ENCODE data around the gene HP1BP3. TPM values are rescaled to one million over a fixed set of nuclear protein-coding genes. Genes with fewer than 3 reads are reported as not detected.

The HP1BP3 gene
- total and polyA plus RNA-seq, 7 donors = 54.6 to 269 (median 158) TPM

DNA sequence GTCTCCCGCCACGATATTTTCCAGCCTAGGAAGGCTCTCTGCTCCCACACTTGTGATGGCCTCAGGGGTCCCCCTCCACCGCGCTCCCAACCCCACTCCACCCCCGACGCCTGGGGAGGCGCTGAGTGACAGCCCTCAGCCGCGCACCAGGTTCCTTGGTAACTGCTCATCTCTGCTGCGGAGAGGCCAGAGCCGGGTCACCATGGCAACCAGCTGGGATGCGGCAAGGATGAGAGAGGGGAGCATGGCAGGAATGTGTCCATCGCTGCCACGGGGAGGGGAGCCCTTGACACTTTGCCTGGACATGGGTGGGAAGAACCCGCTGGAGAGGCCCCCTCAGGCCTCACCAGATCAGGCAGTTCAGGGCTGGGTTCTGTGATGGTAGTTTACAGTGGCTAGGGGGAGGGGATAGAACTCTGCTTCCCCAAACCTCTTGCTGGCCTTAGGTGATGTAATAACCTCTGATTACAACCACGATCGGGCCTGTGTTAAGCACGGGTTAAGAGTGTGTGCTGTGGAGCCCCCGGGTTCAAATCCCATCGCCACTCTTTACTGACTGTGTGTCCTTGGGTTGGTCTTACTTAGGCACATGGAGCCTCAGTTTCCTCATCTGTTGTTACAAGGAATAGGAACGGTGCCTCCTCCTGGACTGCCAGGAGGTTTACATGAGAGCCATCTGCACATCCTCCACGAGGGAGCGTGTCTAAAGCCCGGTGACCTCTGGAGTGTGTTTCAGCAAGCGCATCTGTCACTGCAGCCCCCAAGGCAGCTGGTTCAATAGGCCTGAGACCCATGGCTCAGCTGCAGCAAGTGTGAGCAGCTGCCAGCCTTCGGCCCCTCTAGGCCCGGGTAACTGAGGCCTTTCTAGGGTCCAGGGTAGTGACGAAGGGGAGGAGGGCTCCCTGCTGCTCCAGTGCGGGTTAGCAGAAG is 75.6 kb downstream of the HP1BP3 start:
- WGBS, 2 donors = 81 to 84% methylated on average over 29 of the region's 29 CpGs
- no peak overlapping the region for H3K4me3 ChIP-seq
- TF ChIP-seq POLR2A (IDR thresholded peaks at IDR 0.05) = no peak
- TF ChIP-seq POLR2AphosphoS5 (IDR thresholded peaks at IDR 0.05) = no peak
- TF ChIP-seq, protein P1, sequence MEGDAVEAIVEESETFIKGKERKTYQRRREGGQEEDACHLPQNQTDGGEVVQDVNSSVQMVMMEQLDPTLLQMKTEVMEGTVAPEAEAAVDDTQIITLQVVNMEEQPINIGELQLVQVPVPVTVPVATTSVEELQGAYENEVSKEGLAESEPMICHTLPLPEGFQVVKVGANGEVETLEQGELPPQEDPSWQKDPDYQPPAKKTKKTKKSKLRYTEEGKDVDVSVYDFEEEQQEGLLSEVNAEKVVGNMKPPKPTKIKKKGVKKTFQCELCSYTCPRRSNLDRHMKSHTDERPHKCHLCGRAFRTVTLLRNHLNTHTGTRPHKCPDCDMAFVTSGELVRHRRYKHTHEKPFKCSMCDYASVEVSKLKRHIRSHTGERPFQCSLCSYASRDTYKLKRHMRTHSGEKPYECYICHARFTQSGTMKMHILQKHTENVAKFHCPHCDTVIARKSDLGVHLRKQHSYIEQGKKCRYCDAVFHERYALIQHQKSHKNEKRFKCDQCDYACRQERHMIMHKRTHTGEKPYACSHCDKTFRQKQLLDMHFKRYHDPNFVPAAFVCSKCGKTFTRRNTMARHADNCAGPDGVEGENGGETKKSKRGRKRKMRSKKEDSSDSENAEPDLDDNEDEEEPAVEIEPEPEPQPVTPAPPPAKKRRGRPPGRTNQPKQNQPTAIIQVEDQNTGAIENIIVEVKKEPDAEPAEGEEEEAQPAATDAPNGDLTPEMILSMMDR (IDR thresholded peaks at IDR 0.05) = no peak
- TF ChIP-seq EP300 (IDR thresholded peaks at IDR 0.05) = no peak
- intact Hi-C loops (cut with DNase I) = no loop called here
- no peaks in the 10 kb centered on the region for H3K9me3 ChIP-seq
- no peaks in the 10 kb centered on the region for H3K36me3 ChIP-seq
- no peak for DNase-seq
- no peaks in the 10 kb centered on the region for H3K4me1 ChIP-seq
- no peak overlapping the region for H3K27ac ChIP-seq
- peaks cover 0 to 3% (median 0%) of the 10 kb centered on the region in 3 donors for H3K27me3 ChIP-seq

- Histone ChIP-seq H3K27me3 (peaks cover 0 to 2% (median 0%) of the 10 kb centered on the region in 3 donors), H3K9me3 (no peaks in the 10 kb centered on the region), H3K4me1 (no peaks in the 10 kb centered on the region), H3K36me3 (no peaks in the 10 kb centered on the region), H3K27ac (no peak overlapping the region), H3K4me3 (no peak overlapping the region)
- TF ChIP-seq POLR2A (IDR thresholded peaks at IDR 0.05) (no peak), EP300 (IDR thresholded peaks at IDR 0.05) (no peak), POLR2AphosphoS5 (IDR thresholded peaks at IDR 0.05) (no peak)
- TF ChIP-seq, protein P1 (IDR thresholded peaks at IDR 0.05) = no peak
- DNase-seq = no peak
- intact Hi-C loops (cut with DNase I) = no loop called here
- 67 to 73% methylated on average over 18 of the region's 18 CpGs for WGBS, 2 donors
Observed at GRCh38 chr1:20710469-20711284, 76.4 kb downstream of the HP1BP3 start.

GRCh38 chr1:20709868-20710267 is 77.2 kb downstream of the HP1BP3 start:
- 90 to 94% methylated on average over 3 of the region's 3 CpGs for WGBS, 2 donors
- H3K4me3 ChIP-seq = no peak overlapping the region
- H3K27ac ChIP-seq = no peak overlapping the region
- no peaks in the 10 kb centered on the region for H3K4me1 ChIP-seq
- DNase-seq = no peak
- no peaks in the 10 kb centered on the region for H3K27me3 ChIP-seq
- no peak for TF ChIP-seq POLR2A (IDR thresholded peaks at IDR 0.05)
- TF ChIP-seq EP300 (IDR thresholded peaks at IDR 0.05) = no peak
- no peak for TF ChIP-seq POLR2AphosphoS5 (IDR thresholded peaks at IDR 0.05)
- TF ChIP-seq, protein P1 (IDR thresholded peaks at IDR 0.05) = no peak
- no peaks in the 10 kb centered on the region for H3K9me3 ChIP-seq
- intact Hi-C loops (cut with DNase I) = no loop called here
- H3K36me3 ChIP-seq = no peaks in the 10 kb centered on the region

DNA sequence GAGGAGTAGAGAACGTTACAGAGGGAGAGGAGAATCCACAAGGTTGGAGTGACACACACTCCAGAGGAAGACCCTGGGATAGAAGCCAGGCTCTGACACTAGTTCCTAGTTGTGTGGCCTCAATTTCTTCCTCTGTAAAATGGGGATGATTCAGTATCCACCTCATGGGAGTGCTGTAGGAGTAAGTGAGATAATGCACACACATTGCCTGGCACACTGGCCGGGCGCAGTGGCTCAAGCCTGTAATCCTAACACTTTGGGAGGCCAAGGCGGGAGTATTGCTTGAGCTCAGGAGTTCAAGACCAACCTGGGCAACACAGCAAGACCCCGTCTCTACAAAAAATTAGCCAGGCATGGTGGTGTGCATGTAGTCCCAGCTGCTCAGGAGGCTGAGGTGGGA is 78.2 kb downstream of the HP1BP3 start:
- Histone ChIP-seq H3K4me1 (no peaks in the 10 kb centered on the region), H3K4me3 (no peak overlapping the region), H3K36me3 (no peaks in the 10 kb centered on the region), H3K27me3 (no peaks in the 10 kb centered on the region), H3K9me3 (no peaks in the 10 kb centered on the region), H3K27ac (no peak overlapping the region)
- intact Hi-C loops (cut with DNase I) = no loop called here
- TF ChIP-seq, protein P1 (IDR thresholded peaks at IDR 0.05) = no peak
- no peak for TF ChIP-seq POLR2AphosphoS5 (IDR thresholded peaks at IDR 0.05)
- no peak for TF ChIP-seq EP300 (IDR thresholded peaks at IDR 0.05)
- no peak for TF ChIP-seq POLR2A (IDR thresholded peaks at IDR 0.05)
- no peak for DNase-seq
- 82 to 84% methylated on average over 5 of the region's 5 CpGs for WGBS, 2 donors

All from sigmoid colon (tissue), 7 donors.